Fibroblast of lung (primary cell): Measurements from ENCODE around the gene IAPP.

Source experiments
- EZH2 ChIP-seq: IDR thresholded peaks from 2 replicates; pipeline ENCODE4 v1.5.1; 2012; ENCODE audit warnings: low read length, control low read depth, mild to moderate bottlenecking; ENCODE audit errors: missing control alignments
- TF ChIP-seq, protein P1 (sequence below), 2 donors: IDR thresholded peaks in 1 of 2; conservative IDR thresholded peaks in 1 of 2; 1 replicate in 1 of 2; 2 replicates in 1 of 2; pipeline ENCODE4 v1.5.1; 2011 to 2012; ENCODE audit warnings: low read length in 2 of 2, control low read depth in 1 of 2, inconsistent platforms in 1 of 2, low read depth in 1 of 2, mild to moderate bottlenecking in 1 of 2

DNA sequence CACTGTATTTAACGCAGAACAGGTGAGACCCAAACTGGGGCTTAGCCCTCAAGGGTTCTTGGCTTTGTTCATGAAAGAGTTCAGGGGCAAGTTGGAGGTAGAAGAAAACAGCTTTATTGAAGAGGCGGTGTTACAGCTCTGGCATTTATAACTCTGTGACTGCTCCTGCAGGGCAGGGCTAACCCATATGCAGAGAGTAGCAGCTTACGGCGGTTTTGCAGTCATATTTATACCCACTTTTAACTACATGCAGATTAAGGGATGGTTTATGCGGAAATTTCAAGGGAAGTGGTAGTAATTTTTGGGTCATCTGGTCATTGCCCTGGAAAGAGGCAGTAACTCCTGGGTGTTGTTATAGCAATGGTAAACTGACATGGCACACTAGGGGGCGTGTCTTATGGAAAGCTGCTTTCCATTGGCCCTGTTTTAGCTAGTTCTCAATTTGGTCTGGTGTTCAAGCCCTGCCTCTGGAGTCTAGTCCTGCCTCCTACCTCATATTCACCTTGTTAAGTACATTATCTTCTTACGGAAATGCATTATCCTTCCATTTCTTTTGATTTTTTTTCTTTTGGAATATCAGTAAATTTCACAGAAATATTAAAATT is 1.8 kb upstream of the IAPP start:
- TF ChIP-seq, protein P1, sequence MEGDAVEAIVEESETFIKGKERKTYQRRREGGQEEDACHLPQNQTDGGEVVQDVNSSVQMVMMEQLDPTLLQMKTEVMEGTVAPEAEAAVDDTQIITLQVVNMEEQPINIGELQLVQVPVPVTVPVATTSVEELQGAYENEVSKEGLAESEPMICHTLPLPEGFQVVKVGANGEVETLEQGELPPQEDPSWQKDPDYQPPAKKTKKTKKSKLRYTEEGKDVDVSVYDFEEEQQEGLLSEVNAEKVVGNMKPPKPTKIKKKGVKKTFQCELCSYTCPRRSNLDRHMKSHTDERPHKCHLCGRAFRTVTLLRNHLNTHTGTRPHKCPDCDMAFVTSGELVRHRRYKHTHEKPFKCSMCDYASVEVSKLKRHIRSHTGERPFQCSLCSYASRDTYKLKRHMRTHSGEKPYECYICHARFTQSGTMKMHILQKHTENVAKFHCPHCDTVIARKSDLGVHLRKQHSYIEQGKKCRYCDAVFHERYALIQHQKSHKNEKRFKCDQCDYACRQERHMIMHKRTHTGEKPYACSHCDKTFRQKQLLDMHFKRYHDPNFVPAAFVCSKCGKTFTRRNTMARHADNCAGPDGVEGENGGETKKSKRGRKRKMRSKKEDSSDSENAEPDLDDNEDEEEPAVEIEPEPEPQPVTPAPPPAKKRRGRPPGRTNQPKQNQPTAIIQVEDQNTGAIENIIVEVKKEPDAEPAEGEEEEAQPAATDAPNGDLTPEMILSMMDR (conservative IDR thresholded peaks at IDR 0.05 in 1 of 2, IDR thresholded peaks at IDR 0.05 in 1 of 2; ENCODE audit: low read depth in 1 of 2, low read length in 2 of 2), result no peak
- no peak for TF ChIP-seq EZH2
